Body of pancreas (tissue), 4 donors: ENCODE results near the gene PEX5.

Experiments used
- POLR2A ChIP-seq, 3 donors: fragments of 450-650 bp; IDR thresholded peaks; one replicate each; pipeline ENCODE4 v1.6.1; 2016; ENCODE audit warnings: antibody characterized with exemption in 3 of 3, mild to moderate bottlenecking in 2 of 3
- TF ChIP-seq, protein P1 (sequence below), 7 experiments: fragments of 450-650 bp in 4 of 7; fragments of 200-600 bp in 3 of 7; sonication (generic) in 3 of 7; IDR thresholded peaks; one replicate each; pipeline ENCODE4 v1.5.1; 2016 to 2019; ENCODE audit warnings: antibody characterized with exemption in 7 of 7

DNA sequence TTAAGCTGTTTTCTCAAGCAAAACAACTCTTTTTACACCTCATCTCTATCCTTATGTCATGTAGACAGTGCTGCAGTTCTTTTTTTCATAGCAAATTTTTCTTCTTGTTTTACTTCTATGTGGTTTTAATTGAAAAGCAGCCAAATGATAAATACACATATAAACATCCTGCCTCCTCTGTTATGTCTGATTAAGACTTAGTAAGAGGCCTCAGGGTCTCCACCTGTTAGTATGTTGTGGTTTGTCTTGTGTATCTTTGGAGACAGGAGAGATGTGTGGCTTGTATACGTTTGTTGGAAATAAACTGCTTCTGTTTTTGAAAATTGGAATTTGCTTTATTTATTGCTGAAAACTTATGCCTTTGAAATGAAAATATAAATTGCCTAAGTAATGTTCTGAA, 32.0 kb downstream of the PEX5 start:
- TF ChIP-seq, protein P1, sequence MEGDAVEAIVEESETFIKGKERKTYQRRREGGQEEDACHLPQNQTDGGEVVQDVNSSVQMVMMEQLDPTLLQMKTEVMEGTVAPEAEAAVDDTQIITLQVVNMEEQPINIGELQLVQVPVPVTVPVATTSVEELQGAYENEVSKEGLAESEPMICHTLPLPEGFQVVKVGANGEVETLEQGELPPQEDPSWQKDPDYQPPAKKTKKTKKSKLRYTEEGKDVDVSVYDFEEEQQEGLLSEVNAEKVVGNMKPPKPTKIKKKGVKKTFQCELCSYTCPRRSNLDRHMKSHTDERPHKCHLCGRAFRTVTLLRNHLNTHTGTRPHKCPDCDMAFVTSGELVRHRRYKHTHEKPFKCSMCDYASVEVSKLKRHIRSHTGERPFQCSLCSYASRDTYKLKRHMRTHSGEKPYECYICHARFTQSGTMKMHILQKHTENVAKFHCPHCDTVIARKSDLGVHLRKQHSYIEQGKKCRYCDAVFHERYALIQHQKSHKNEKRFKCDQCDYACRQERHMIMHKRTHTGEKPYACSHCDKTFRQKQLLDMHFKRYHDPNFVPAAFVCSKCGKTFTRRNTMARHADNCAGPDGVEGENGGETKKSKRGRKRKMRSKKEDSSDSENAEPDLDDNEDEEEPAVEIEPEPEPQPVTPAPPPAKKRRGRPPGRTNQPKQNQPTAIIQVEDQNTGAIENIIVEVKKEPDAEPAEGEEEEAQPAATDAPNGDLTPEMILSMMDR (IDR thresholded peaks at IDR 0.05): no peak
- TF ChIP-seq POLR2A (IDR thresholded peaks at IDR 0.05): no peak
